Glutamatergic neuron (in vitro differentiated cells): ENCODE measurements around the gene GNAI3. TPM values are rescaled to one million over a fixed set of nuclear protein-coding genes. Genes with fewer than 3 reads are reported as not detected.

Experiments used
- DNase-seq: peaks from one replicate; pipeline ENCODE4 v3.0.0; 2022
- H3K27ac Mint-ChIP-seq: one replicate; pipeline ENCODE4 v1.8.0; 2020; ENCODE audit warnings: mild to moderate bottlenecking, mixed read lengths, inconsistent platforms; ENCODE audit not compliant: unreplicated experiment
- H3K27me3 Mint-ChIP-seq: one replicate; pipeline ENCODE4 v1.8.0; 2020; ENCODE audit warnings: mild to moderate bottlenecking, moderate library complexity, mixed read lengths, inconsistent platforms; ENCODE audit not compliant: unreplicated experiment
- H3K36me3 Mint-ChIP-seq: one replicate; pipeline ENCODE4 v1.8.0; 2020; ENCODE audit warnings: mild to moderate bottlenecking, mixed read lengths, inconsistent platforms; ENCODE audit not compliant: unreplicated experiment
- H3K4me1 Mint-ChIP-seq: one replicate; pipeline ENCODE4 v1.8.0; 2020; ENCODE audit warnings: mild to moderate bottlenecking, low read depth, mixed read lengths, inconsistent platforms; ENCODE audit not compliant: unreplicated experiment
- H3K4me3 Mint-ChIP-seq: one replicate; pipeline ENCODE4 v1.8.0; 2020; ENCODE audit warnings: mild to moderate bottlenecking, mixed read lengths, inconsistent platforms; ENCODE audit not compliant: unreplicated experiment
- H3K9me3 Mint-ChIP-seq: one replicate; pipeline ENCODE4 v1.8.0; 2020; ENCODE audit warnings: mild to moderate bottlenecking, moderate library complexity, mixed read lengths, inconsistent platforms; ENCODE audit not compliant: unreplicated experiment
- total RNA-seq: library from RNA; stranded (reverse); fragmentation: NEBNext Ultra II Directional; extraction: Animal tissue kit (Norgen Biotek cat#: 25700); gene quantifications from one replicate; pipeline ENCODE4 v1.2.1, GENCODE V29; 2021; ENCODE audit not compliant: unreplicated experiment
- TF ChIP-seq, protein P1 (sequence below): fragments of 200-600 bp; sonication (generic); IDR thresholded peaks from one replicate; pipeline ENCODE4 v1.5.0; 2021; ENCODE audit not compliant: partially characterized antibody, unreplicated experiment

GNAI3 gene
- total RNA-seq, 1 donor from 2014 or later: 13.8 TPM

- Mint-ChIP-seq H3K27me3 (peaks cover 34% of the 10 kb centered on the region), H3K4me1 (peaks cover 65% of the 10 kb centered on the region), H3K9me3 (peaks cover 37% of the 10 kb centered on the region), H3K36me3 (no peaks in the 10 kb centered on the region), H3K4me3 (peak overlapping the region; percentile 69), H3K27ac (peak overlapping the region; percentile 97)
- TF ChIP-seq, protein P1, sequence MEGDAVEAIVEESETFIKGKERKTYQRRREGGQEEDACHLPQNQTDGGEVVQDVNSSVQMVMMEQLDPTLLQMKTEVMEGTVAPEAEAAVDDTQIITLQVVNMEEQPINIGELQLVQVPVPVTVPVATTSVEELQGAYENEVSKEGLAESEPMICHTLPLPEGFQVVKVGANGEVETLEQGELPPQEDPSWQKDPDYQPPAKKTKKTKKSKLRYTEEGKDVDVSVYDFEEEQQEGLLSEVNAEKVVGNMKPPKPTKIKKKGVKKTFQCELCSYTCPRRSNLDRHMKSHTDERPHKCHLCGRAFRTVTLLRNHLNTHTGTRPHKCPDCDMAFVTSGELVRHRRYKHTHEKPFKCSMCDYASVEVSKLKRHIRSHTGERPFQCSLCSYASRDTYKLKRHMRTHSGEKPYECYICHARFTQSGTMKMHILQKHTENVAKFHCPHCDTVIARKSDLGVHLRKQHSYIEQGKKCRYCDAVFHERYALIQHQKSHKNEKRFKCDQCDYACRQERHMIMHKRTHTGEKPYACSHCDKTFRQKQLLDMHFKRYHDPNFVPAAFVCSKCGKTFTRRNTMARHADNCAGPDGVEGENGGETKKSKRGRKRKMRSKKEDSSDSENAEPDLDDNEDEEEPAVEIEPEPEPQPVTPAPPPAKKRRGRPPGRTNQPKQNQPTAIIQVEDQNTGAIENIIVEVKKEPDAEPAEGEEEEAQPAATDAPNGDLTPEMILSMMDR: no peak
- DNase-seq: peak; percentile 41
Measured at GRCh38 chr1:109529881-109530456, 18.4 kb upstream of the GNAI3 start.

GRCh38 chr1:109530457-109531087, 17.8 kb upstream of the GNAI3 start:
- peak; percentile 93 for DNase-seq

GRCh38 chr1:109531380-109531779, 17.0 kb upstream of the GNAI3 start:
- H3K36me3 Mint-ChIP-seq: no peaks in the 10 kb centered on the region
- peak overlapping the region; percentile 69 for H3K4me3 Mint-ChIP-seq
- peaks cover 34% of the 10 kb centered on the region for H3K9me3 Mint-ChIP-seq
- TF ChIP-seq, protein P1: no peak
- peak overlapping the region; percentile 97 for H3K27ac Mint-ChIP-seq
- DNase-seq: peak; percentile 27
- H3K4me1 Mint-ChIP-seq: peaks cover 59% of the 10 kb centered on the region
- peaks cover 34% of the 10 kb centered on the region for H3K27me3 Mint-ChIP-seq

More at GRCh38 chr1:109530457-109531087, 17.8 kb upstream of the GNAI3 start:
- Mint-ChIP-seq H3K27me3 (peaks cover 37% of the 10 kb centered on the region), H3K9me3 (peaks cover 35% of the 10 kb centered on the region), H3K4me3 (peak overlapping the region; percentile 69), H3K27ac (peak overlapping the region; percentile 97), H3K36me3 (no peaks in the 10 kb centered on the region), H3K4me1 (peaks cover 65% of the 10 kb centered on the region)
- TF ChIP-seq, protein P1: peak; percentile 12

DNA sequence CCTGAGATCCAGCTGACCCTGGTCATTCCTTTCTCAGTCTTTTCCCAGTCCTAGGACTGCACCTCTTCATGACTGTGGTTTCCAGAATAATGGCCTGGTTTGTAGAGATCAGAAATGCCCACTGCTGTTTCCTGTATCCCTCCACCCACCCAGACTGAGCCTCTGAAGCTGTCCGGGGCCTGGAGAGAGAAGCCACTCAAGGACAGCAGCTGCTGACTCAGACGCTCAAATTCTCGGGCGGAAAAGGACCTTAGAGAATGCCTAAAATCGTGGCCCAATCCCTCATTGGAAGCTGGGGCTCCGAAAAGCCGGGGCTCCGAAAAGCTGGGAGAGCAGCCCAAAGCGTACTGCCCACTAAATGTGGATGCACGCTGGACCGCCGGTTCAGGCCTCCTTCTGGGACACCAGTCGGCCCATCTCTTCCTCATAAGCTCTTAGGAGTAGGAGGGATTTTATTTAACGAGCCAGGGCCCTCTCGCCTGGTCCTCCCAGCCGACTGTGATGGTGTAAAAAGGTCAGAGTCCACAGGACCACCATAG, 16.5 kb upstream of the GNAI3 start:
- H3K36me3 Mint-ChIP-seq: no peaks in the 10 kb centered on the region
- peak overlapping the region; percentile 49 for H3K4me3 Mint-ChIP-seq
- H3K4me1 Mint-ChIP-seq: peaks cover 55% of the 10 kb centered on the region
- DNase-seq: no peak
- H3K9me3 Mint-ChIP-seq: peaks cover 32% of the 10 kb centered on the region
- H3K27me3 Mint-ChIP-seq: peaks cover 34% of the 10 kb centered on the region
- peak overlapping the region; percentile 52 for H3K27ac Mint-ChIP-seq
- TF ChIP-seq, protein P1: no peak
